ENCODE measurements around the gene CCL13.

DNA sequence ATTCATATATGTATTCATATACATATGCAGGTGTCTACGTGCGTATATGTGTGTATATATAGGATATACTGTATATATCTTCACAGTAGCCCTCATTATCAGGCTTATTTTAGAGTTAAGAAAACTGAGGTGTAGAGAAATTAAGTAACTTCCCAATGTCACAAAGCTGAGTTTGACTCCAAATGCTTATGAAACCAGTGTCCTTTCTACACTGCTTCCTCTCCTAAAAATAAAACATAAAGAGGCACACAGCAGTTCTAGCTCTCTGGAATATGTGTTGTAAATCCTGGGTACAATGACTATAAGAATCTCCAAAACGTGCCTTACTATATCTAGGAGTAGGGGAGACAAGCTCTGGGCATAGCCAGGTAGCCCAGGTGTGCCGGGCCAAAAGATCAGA is 46.7 kb downstream of the CCL13 start:
- TF ChIP-seq BHLHE40 (IDR thresholded peaks at IDR 0.05; ENCODE audit: borderline replicate concordance) (no peak), FOXM1 (IDR thresholded peaks at IDR 0.05; ENCODE audit: borderline replicate concordance) (no peak), SUZ12 (IDR thresholded peaks at IDR 0.05) (no peak), SP1 (IDR thresholded peaks at IDR 0.05) (no peak), FOXK2 (IDR thresholded peaks at IDR 0.05) (no peak), NFRKB (IDR thresholded peaks at IDR 0.05) (no peak), TARDBP (IDR thresholded peaks at IDR 0.05) (no peak), ELF4 (IDR thresholded peaks at IDR 0.05) (no peak), ZNF384 (IDR thresholded peaks at IDR 0.05) (no peak)

All from HEK293T (cell line).